Measurements from ENCODE around the gene AGAP3. TPM values are rescaled to one million over a fixed set of nuclear protein-coding genes. Genes with fewer than 3 reads are reported as not detected.

AGAP3 gene
- total RNA-seq, 2 donors from 2014 or later, result 53.0 to 61.5 TPM

GRCh38 chr7:151068069-151068773, 18.1 kb upstream of the AGAP3 start:
- ATAC-seq, result no peak
- intact Hi-C loops (cut with DNase I), result no loop called here

GRCh38 chr7:151069841-151070573, 16.3 kb upstream of the AGAP3 start:
- no peak for ATAC-seq
- no peak for DNase-seq
- intact Hi-C loops (cut with DNase I), result no loop called here

More at GRCh38 chr7:151068069-151068773, 18.1 kb upstream of the AGAP3 start:
- no peak for DNase-seq

DNA sequence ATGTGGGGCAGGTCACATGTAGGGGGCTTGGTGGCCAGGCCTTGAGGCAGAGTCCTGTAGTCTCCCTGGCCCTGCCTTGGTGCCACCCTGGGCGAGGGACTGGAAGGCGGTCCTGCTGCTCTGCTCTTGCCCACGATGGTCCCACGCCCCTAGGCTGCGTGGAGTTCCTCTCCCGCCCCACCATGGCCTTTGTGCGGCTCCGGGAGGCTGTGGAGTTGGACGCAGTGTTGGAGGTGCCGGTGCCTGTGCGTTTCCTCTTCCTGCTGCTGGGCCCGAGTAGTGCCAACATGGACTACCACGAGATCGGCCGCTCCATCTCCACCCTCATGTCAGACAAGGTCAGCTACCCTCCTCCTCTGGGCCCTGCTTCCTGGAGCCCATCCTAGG, 15.7 kb upstream of the AGAP3 start:
- intact Hi-C loops (cut with DNase I), result no loop called here
- DNase-seq (no peak), ATAC-seq (no peak)

- DNase-seq (no peak), ATAC-seq (no peak)
- intact Hi-C loops (cut with DNase I), result no loop called here
Measured at GRCh38 chr7:151071032-151071866, 15.0 kb upstream of the AGAP3 start.

- no peak for ATAC-seq
- DNase-seq, result no peak
- intact Hi-C loops (cut with DNase I), result no loop called here
Measured at GRCh38 chr7:151073990-151074389, 12.3 kb upstream of the AGAP3 start.

DNA sequence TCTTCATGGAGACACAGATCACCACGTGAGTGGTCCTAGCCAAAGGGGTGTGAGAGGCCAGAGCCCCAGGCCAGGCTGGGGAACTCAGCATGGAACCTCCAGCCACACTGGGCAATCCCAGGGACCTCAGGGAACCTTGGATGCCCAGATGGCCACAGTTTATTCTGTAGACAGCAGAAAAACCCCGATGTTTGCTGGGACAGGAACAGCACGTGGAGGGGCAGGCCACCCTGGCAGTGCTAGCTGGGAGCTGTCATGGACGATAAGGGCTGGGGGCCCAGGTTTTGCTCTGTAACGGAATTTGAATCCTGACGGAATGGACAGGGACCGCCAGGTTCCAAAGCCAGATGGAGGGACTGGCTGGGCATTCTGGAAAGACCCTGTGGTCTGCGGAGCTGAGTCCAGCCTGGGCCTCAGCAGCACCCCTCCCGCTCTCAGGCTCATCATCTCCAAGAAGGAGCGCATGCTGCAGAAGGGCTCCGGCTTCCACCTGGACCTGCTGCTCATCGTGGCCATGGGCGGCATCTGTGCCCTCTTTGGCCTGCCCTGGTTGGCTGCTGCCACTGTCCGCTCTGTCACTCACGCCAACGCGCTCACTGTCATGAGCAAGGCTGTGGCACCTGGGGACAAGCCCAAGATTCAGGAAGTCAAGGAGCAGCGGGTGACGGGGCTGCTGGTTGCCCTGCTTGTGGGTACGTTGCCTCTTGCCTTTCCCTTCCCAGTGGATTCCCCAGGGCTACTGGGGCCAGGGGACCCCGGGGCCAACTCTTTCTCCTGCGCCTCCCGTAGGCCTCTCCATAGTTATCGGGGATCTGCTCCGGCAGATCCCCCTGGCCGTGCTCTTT, 11.2 kb upstream of the AGAP3 start:
- intact Hi-C loops (cut with DNase I), result no loop called here

GRCh38 chr7:151075662-151075971, 10.7 kb upstream of the AGAP3 start:
- intact Hi-C loops (cut with DNase I), result no loop called here
- no peak for DNase-seq

More for the DNA sequence above, 11.2 kb upstream of the AGAP3 start:
- ATAC-seq (no peak), DNase-seq (no peak)

DNA sequence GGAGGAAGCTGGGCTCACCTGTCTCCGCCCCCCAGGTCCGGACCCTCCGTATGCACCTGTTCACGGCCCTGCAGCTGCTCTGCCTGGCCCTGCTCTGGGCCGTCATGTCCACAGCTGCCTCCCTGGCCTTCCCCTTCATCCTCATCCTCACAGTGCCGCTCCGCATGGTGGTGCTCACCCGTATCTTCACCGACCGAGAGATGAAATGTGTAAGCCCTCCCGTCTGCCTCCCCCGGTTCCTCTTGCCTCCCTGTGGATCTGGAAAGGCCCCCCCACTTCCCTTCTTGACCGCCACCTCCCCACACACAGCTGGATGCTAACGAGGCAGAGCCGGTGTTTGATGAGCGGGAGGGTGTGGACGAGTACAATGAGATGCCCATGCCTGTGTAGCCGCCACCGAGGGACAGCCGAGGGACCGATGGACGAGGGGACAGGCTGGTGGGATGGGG, 10.3 kb upstream of the AGAP3 start:
- no peak for ATAC-seq
- intact Hi-C loops (cut with DNase I), result no loop called here
- DNase-seq, result no peak

More at GRCh38 chr7:151075662-151075971, 10.7 kb upstream of the AGAP3 start:
- ATAC-seq, result no peak

GRCh38 chr7:151076863-151077704, 9.2 kb upstream of the AGAP3 start:
- ATAC-seq (no peak), DNase-seq (no peak)
- intact Hi-C loops (cut with DNase I), result no loop called here

DNA sequence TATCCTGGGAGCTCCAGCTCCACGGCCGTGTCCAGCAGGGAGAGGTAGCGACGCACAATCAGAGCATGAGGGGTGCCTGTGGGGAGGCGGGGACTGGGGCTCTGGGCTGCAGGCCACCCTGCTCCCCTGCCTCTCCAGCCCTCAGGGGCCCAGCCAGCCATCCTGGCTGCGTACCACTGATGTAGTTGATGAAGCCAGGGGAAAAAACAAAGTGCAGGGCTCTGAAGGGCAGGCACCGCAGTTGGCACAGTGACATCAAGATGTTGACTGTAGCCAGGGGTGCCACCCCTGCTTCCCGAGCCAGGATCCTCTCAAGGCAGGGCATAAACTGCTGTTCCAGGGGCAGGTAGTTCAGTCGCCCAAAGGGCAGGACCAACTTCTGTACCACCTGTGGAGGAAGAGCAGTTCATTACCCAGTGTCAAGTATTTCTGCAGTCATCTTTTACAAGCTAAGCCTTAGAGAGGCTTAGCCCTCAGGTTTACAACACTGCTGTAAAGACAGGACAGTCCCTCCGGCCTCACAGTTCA, 8.5 kb upstream of the AGAP3 start:
- intact Hi-C loops (cut with DNase I), result no loop called here
- no peak for DNase-seq
- ATAC-seq, result no peak

GRCh38 chr7:151078233-151079040, 7.8 kb upstream of the AGAP3 start:
- intact Hi-C loops (cut with DNase I), result no loop called here
- no peak for ATAC-seq
- no peak for DNase-seq

- DNase-seq (no peak), ATAC-seq (no peak)
- intact Hi-C loops (cut with DNase I), result no loop called here
Measured at GRCh38 chr7:151079199-151079910, 6.9 kb upstream of the AGAP3 start.

- ATAC-seq (peak; percentile 7 to 9), DNase-seq (no peak)
- intact Hi-C loops (cut with DNase I), result no loop called here
Measured at GRCh38 chr7:151080067-151080521, 6.2 kb upstream of the AGAP3 start.

- ATAC-seq, result peak; percentile 82 to 85
- intact Hi-C loops (cut with DNase I), result no loop called here
Measured at GRCh38 chr7:151080522-151081169, 5.6 kb upstream of the AGAP3 start, which contains the start of gene FASTK. Gene FASTK, minus strand, starts transcription at chr7:151080809. Its CDS starts 43 bp downstream, at chr7:151080766.

DNA sequence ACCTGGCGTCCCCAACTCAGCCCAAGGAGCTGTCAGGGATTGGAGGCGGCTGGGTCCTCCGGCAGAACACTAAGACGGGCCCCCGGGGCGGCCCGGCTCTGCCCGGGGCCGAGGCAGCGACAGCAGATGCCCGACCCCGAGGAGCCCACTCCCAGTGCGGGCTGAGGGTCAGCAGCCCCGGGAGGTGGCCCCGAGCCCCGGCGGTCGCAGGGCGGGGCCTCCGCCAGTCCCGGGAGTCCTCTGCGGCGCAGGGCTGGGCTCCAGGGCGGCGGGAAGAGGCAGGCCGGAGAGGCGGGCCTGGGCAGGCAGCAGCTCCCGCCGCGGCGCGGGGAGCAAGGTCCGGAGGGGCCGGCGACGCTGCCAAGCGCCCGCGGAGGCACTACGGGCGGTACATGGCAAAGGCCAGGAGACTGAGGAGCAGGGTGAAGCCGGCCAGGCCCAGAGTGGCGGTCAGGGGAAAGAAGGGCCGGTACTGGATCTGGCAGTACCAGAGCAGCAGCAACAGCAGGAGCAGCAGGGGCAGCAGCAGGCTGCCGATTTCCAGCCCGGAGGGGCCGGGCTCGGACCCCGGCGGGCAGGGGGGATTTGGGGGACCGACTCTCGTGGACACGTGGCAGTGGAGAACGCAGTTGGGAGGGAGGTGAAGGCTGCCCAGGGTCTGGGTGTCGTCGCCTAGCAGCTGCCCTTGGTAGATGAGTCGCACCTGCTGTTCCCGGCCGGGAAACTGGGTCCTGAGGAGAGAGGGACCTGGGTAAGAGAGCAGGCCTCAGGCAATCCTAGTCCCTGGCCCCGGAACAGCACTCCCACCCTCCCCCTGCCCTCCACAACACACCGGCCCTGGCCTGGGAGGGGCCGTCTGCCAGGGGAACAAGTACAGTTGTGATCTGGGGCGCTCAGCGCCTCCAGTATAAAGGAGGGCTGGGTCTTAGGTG, 4.8 kb upstream of the AGAP3 start:
- intact Hi-C loops (cut with DNase I), result no loop called here
- DNase-seq (no peak), ATAC-seq (peak; percentile 2 to 21)

More at GRCh38 chr7:151080522-151081169, 5.6 kb upstream of the AGAP3 start, which contains the start of gene FASTK:
- peak; percentile 94 for DNase-seq

Measured in left cardiac atrium (tissue), 4 donors.